ENCODE results near the gene LIPH. TPM values are rescaled to one million over a fixed set of nuclear protein-coding genes. Genes with fewer than 3 reads are reported as not detected.
"Not testable (repeated sequence)": the region's sequence is repeated elsewhere in the genome, so short reads cannot be mapped to it uniquely, and the experiment has no call there.

LIPH gene
- total RNA-seq, 1 donor from 2014 or later: under 0.01 TPM

GRCh38 chr3:185575108-185575869, 22.9 kb upstream of the LIPH start:
- H3K36me3 ChIP-seq (ENCODE audit: control insufficient read depth in 3 of 3, insufficient read depth in 3 of 3, low read length in 3 of 3); H3K27ac ChIP-seq (ENCODE audit: low read depth, low read length); H3K9ac ChIP-seq (ENCODE audit: low read depth in 1 of 3, low read length in 3 of 3); H3K27me3 ChIP-seq (ENCODE audit: control insufficient read depth in 3 of 3, insufficient read depth in 3 of 3, low read length in 3 of 3); H3K9me3 ChIP-seq (ENCODE audit: control insufficient read depth in 3 of 3, low read length in 3 of 3); H3K4me3 ChIP-seq (ENCODE audit: low read length in 3 of 3); H3K4me1 ChIP-seq (ENCODE audit: control insufficient read depth in 3 of 3, insufficient read depth in 3 of 3, low read length in 3 of 3): not testable (repeated sequence)

- Histone ChIP-seq H3K9ac (ENCODE audit: low read depth in 1 of 3, low read length in 3 of 3) (no peak overlapping the region), H3K36me3 (ENCODE audit: control insufficient read depth in 3 of 3, insufficient read depth in 3 of 3, low read length in 3 of 3) (no peaks in the 10 kb centered on the region), H3K27me3 (ENCODE audit: control insufficient read depth in 3 of 3, insufficient read depth in 3 of 3, low read length in 3 of 3) (no peaks in the 10 kb centered on the region), H3K4me3 (ENCODE audit: low read length in 3 of 3) (no peak overlapping the region), H3K27ac (ENCODE audit: low read depth, low read length) (no peak overlapping the region), H3K9me3 (ENCODE audit: control insufficient read depth in 3 of 3, low read length in 3 of 3) (peaks cover 0 to 5% (median 0%) of the 10 kb centered on the region in 3 donors), H3K4me1 (ENCODE audit: control insufficient read depth in 3 of 3, insufficient read depth in 3 of 3, low read length in 3 of 3) (no peaks in the 10 kb centered on the region)
Measured at GRCh38 chr3:185572183-185572582, 19.8 kb upstream of the LIPH start.

- H3K36me3 ChIP-seq (ENCODE audit: control insufficient read depth in 3 of 3, insufficient read depth in 3 of 3, low read length in 3 of 3): no peaks in the 10 kb centered on the region
- H3K27me3 ChIP-seq (ENCODE audit: control insufficient read depth in 3 of 3, insufficient read depth in 3 of 3, low read length in 3 of 3): peaks cover 0 to 8% (median 4%) of the 10 kb centered on the region in 3 donors
- H3K4me1 ChIP-seq (ENCODE audit: control insufficient read depth in 3 of 3, insufficient read depth in 3 of 3, low read length in 3 of 3): no peaks in the 10 kb centered on the region
- no peak overlapping the region for H3K4me3 ChIP-seq (ENCODE audit: low read length in 3 of 3)
- H3K9me3 ChIP-seq (ENCODE audit: control insufficient read depth in 3 of 3, low read length in 3 of 3): no peaks in the 10 kb centered on the region
- no peak overlapping the region for H3K27ac ChIP-seq (ENCODE audit: low read depth, low read length)
- H3K9ac ChIP-seq (ENCODE audit: low read depth in 1 of 3, low read length in 3 of 3): no peak overlapping the region
Measured at GRCh38 chr3:185561958-185562357, 9.6 kb upstream of the LIPH start.

GRCh38 chr3:185561374-185561943, 9.1 kb upstream of the LIPH start:
- no peak overlapping the region for H3K9ac ChIP-seq (ENCODE audit: low read depth in 1 of 3, low read length in 3 of 3)
- H3K27me3 ChIP-seq (ENCODE audit: control insufficient read depth in 3 of 3, insufficient read depth in 3 of 3, low read length in 3 of 3): peaks cover 0 to 8% (median 4%) of the 10 kb centered on the region in 3 donors
- no peaks in the 10 kb centered on the region for H3K4me1 ChIP-seq (ENCODE audit: control insufficient read depth in 3 of 3, insufficient read depth in 3 of 3, low read length in 3 of 3)
- H3K36me3 ChIP-seq (ENCODE audit: control insufficient read depth in 3 of 3, insufficient read depth in 3 of 3, low read length in 3 of 3): no peaks in the 10 kb centered on the region
- H3K9me3 ChIP-seq (ENCODE audit: control insufficient read depth in 3 of 3, low read length in 3 of 3): no peaks in the 10 kb centered on the region
- no peak overlapping the region for H3K4me3 ChIP-seq (ENCODE audit: low read length in 3 of 3)
- no peak overlapping the region for H3K27ac ChIP-seq (ENCODE audit: low read depth, low read length)

GRCh38 chr3:185560676-185561075, 8.3 kb upstream of the LIPH start:
- Histone ChIP-seq H3K9ac (ENCODE audit: low read depth in 1 of 3, low read length in 3 of 3) (no peak overlapping the region), H3K9me3 (ENCODE audit: control insufficient read depth in 3 of 3, low read length in 3 of 3) (no peaks in the 10 kb centered on the region), H3K27ac (ENCODE audit: low read depth, low read length) (no peak overlapping the region), H3K4me1 (ENCODE audit: control insufficient read depth in 3 of 3, insufficient read depth in 3 of 3, low read length in 3 of 3) (no peaks in the 10 kb centered on the region), H3K36me3 (ENCODE audit: control insufficient read depth in 3 of 3, insufficient read depth in 3 of 3, low read length in 3 of 3) (no peaks in the 10 kb centered on the region), H3K27me3 (ENCODE audit: control insufficient read depth in 3 of 3, insufficient read depth in 3 of 3, low read length in 3 of 3) (peaks cover 0 to 8% (median 4%) of the 10 kb centered on the region in 3 donors), H3K4me3 (ENCODE audit: low read length in 3 of 3) (no peak overlapping the region)

GRCh38 chr3:185559706-185560090, 7.3 kb upstream of the LIPH start:
- Histone ChIP-seq H3K9ac (ENCODE audit: low read depth in 1 of 3, low read length in 3 of 3) (no peak overlapping the region), H3K27me3 (ENCODE audit: control insufficient read depth in 3 of 3, insufficient read depth in 3 of 3, low read length in 3 of 3) (peaks cover 0 to 8% (median 4%) of the 10 kb centered on the region in 3 donors), H3K27ac (ENCODE audit: low read depth, low read length) (no peak overlapping the region), H3K4me1 (ENCODE audit: control insufficient read depth in 3 of 3, insufficient read depth in 3 of 3, low read length in 3 of 3) (no peaks in the 10 kb centered on the region), H3K36me3 (ENCODE audit: control insufficient read depth in 3 of 3, insufficient read depth in 3 of 3, low read length in 3 of 3) (no peaks in the 10 kb centered on the region), H3K4me3 (ENCODE audit: low read length in 3 of 3) (no peak overlapping the region), H3K9me3 (ENCODE audit: control insufficient read depth in 3 of 3, low read length in 3 of 3) (no peaks in the 10 kb centered on the region)

GRCh38 chr3:185558395-185558794, 6.0 kb upstream of the LIPH start:
- Histone ChIP-seq H3K9ac (ENCODE audit: low read depth in 1 of 3, low read length in 3 of 3) (no peak overlapping the region), H3K36me3 (ENCODE audit: control insufficient read depth in 3 of 3, insufficient read depth in 3 of 3, low read length in 3 of 3) (no peaks in the 10 kb centered on the region), H3K27ac (ENCODE audit: low read depth, low read length) (no peak overlapping the region), H3K27me3 (ENCODE audit: control insufficient read depth in 3 of 3, insufficient read depth in 3 of 3, low read length in 3 of 3) (peaks cover 0 to 8% (median 4%) of the 10 kb centered on the region in 3 donors), H3K4me3 (ENCODE audit: low read length in 3 of 3) (no peak overlapping the region), H3K9me3 (ENCODE audit: control insufficient read depth in 3 of 3, low read length in 3 of 3) (no peaks in the 10 kb centered on the region), H3K4me1 (ENCODE audit: control insufficient read depth in 3 of 3, insufficient read depth in 3 of 3, low read length in 3 of 3) (no peaks in the 10 kb centered on the region)

- H3K27ac ChIP-seq (ENCODE audit: low read depth, low read length); H3K9me3 ChIP-seq (ENCODE audit: control insufficient read depth in 3 of 3, low read length in 3 of 3); H3K27me3 ChIP-seq (ENCODE audit: control insufficient read depth in 3 of 3, insufficient read depth in 3 of 3, low read length in 3 of 3); H3K4me3 ChIP-seq (ENCODE audit: low read length in 3 of 3); H3K36me3 ChIP-seq (ENCODE audit: control insufficient read depth in 3 of 3, insufficient read depth in 3 of 3, low read length in 3 of 3); H3K4me1 ChIP-seq (ENCODE audit: control insufficient read depth in 3 of 3, insufficient read depth in 3 of 3, low read length in 3 of 3); H3K9ac ChIP-seq (ENCODE audit: low read depth in 1 of 3, low read length in 3 of 3): not testable (repeated sequence)
Measured at GRCh38 chr3:185556640-185557039, 4.3 kb upstream of the LIPH start.

GRCh38 chr3:185555860-185556347, 3.5 kb upstream of the LIPH start:
- Histone ChIP-seq H3K4me3 (ENCODE audit: low read length in 3 of 3) (no peak overlapping the region), H3K36me3 (ENCODE audit: control insufficient read depth in 3 of 3, insufficient read depth in 3 of 3, low read length in 3 of 3) (no peaks in the 10 kb centered on the region), H3K4me1 (ENCODE audit: control insufficient read depth in 3 of 3, insufficient read depth in 3 of 3, low read length in 3 of 3) (no peaks in the 10 kb centered on the region), H3K27ac (ENCODE audit: low read depth, low read length) (no peak overlapping the region), H3K27me3 (ENCODE audit: control insufficient read depth in 3 of 3, insufficient read depth in 3 of 3, low read length in 3 of 3) (peaks cover 0 to 4% (median 3%) of the 10 kb centered on the region in 3 donors), H3K9ac (ENCODE audit: low read depth in 1 of 3, low read length in 3 of 3) (no peak overlapping the region), H3K9me3 (ENCODE audit: control insufficient read depth in 3 of 3, low read length in 3 of 3) (no peaks in the 10 kb centered on the region)

GRCh38 chr3:185555101-185555501, 2.7 kb upstream of the LIPH start:
- H3K27me3 ChIP-seq (ENCODE audit: control insufficient read depth in 3 of 3, insufficient read depth in 3 of 3, low read length in 3 of 3): peaks cover 0 to 3% (median 0%) of the 10 kb centered on the region in 3 donors

More at GRCh38 chr3:185555101-185555501, 2.7 kb upstream of the LIPH start:
- Histone ChIP-seq H3K27ac (ENCODE audit: low read depth, low read length) (no peak overlapping the region), H3K4me1 (ENCODE audit: control insufficient read depth in 3 of 3, insufficient read depth in 3 of 3, low read length in 3 of 3) (no peaks in the 10 kb centered on the region), H3K4me3 (ENCODE audit: low read length in 3 of 3) (no peak overlapping the region), H3K9ac (ENCODE audit: low read depth in 1 of 3, low read length in 3 of 3) (no peak overlapping the region), H3K9me3 (ENCODE audit: control insufficient read depth in 3 of 3, low read length in 3 of 3) (no peaks in the 10 kb centered on the region), H3K36me3 (ENCODE audit: control insufficient read depth in 3 of 3, insufficient read depth in 3 of 3, low read length in 3 of 3) (no peaks in the 10 kb centered on the region)

Measured in skeletal muscle tissue (tissue), 4 donors.